IMR-90 (cell line): ENCODE measurements around the gene UBTD1.

ENCODE experiments used
- MAZ ChIP-seq: IDR thresholded peaks from 2 replicates; pipeline ENCODE4 v1.6.1; 2012; ENCODE audit warnings: low read depth, mild to moderate bottlenecking, low read length, improper control_type of control experiment, moderate library complexity, borderline replicate concordance
- MXI1 ChIP-seq: IDR thresholded peaks from 2 replicates; pipeline ENCODE4 v1.6.1; 2012; ENCODE audit warnings: low read depth, mild to moderate bottlenecking, low read length, moderate library complexity, borderline replicate concordance
- RAD21 ChIP-seq: IDR thresholded peaks from 2 replicates; pipeline ENCODE4 v1.6.1; 2012; ENCODE audit warnings: low read length, improper control_type of control experiment
- RCOR1 ChIP-seq: IDR thresholded peaks from 2 replicates; pipeline ENCODE4 v1.6.1; 2012; ENCODE audit warnings: mild to moderate bottlenecking, low read length, improper control_type of control experiment; ENCODE audit not compliant: insufficient replicate concordance
- TF ChIP-seq, protein P1 (sequence below): conservative IDR thresholded peaks from 2 replicates; pipeline ENCODE4 v1.5.1; 2012; ENCODE audit warnings: mild to moderate bottlenecking, low read depth, low read length, improper control_type of control experiment
- TF ChIP-seq, protein P2 (sequence below): fragments of 150-350 bp; IDR thresholded peaks from 2 replicates; pipeline ENCODE4 v1.6.1; 2017; ENCODE audit warnings: mild to moderate bottlenecking, antibody characterized with exemption, low read length, low read depth

DNA sequence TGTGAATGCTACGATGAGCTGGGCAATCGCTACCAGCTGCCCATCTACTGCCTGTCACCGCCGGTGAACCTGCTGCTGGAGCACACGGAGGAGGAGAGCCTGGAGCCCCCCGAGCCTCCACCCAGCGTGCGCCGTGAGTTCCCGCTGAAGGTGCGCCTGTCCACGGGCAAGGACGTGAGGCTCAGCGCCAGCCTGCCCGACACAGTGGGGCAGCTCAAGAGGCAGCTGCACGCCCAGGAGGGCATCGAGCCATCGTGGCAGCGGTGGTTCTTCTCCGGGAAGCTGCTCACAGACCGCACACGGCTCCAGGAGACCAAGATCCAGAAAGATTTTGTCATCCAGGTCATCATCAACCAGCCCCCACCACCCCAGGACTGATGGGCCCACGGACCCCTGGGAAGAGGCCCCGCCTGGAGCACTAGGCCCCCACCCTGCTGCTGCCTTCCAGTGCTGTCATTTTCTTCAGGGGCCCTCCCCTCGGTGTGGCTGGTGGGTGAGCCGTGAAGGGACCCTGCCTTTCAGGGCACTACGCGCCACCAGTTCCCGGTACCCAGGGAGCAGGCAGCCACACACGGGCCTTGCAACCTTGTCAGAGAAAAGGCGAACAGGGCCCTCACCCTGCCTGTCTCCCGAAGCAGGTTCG, 71.5 kb downstream of the UBTD1 start:
- TF ChIP-seq MAZ = no peak
- TF ChIP-seq RAD21 = no peak
- TF ChIP-seq, protein P1, sequence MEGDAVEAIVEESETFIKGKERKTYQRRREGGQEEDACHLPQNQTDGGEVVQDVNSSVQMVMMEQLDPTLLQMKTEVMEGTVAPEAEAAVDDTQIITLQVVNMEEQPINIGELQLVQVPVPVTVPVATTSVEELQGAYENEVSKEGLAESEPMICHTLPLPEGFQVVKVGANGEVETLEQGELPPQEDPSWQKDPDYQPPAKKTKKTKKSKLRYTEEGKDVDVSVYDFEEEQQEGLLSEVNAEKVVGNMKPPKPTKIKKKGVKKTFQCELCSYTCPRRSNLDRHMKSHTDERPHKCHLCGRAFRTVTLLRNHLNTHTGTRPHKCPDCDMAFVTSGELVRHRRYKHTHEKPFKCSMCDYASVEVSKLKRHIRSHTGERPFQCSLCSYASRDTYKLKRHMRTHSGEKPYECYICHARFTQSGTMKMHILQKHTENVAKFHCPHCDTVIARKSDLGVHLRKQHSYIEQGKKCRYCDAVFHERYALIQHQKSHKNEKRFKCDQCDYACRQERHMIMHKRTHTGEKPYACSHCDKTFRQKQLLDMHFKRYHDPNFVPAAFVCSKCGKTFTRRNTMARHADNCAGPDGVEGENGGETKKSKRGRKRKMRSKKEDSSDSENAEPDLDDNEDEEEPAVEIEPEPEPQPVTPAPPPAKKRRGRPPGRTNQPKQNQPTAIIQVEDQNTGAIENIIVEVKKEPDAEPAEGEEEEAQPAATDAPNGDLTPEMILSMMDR = no peak
- TF ChIP-seq MXI1 = no peak
- no peak for TF ChIP-seq RCOR1
- TF ChIP-seq, protein P2, sequence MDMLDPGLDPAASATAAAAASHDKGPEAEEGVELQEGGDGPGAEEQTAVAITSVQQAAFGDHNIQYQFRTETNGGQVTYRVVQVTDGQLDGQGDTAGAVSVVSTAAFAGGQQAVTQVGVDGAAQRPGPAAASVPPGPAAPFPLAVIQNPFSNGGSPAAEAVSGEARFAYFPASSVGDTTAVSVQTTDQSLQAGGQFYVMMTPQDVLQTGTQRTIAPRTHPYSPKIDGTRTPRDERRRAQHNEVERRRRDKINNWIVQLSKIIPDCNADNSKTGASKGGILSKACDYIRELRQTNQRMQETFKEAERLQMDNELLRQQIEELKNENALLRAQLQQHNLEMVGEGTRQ = no peak
